Lung (tissue), 12 donors: ENCODE results near the gene NMBR. TPM values are rescaled to one million over a fixed set of nuclear protein-coding genes. Genes with fewer than 3 reads are reported as not detected.
"Not testable (repeated sequence)": the region's sequence is repeated elsewhere in the genome, so short reads cannot be mapped to it uniquely, and the experiment has no call there.

Experiments
- ATAC-seq: fragments of 200-7000 bp; cut with Tn5 transposase; one replicate; pipeline ENCODE4 v1.9.1; 2020; ENCODE audit warnings: moderate number of reproducible peaks; ENCODE audit not compliant: insufficient read depth, low FRiP score
- DNase-seq, 3 donors: peaks; one replicate each; pipeline ENCODE4 v3.0.0-alpha.2; 2013 to 2017
- H3K27ac ChIP-seq, 2 donors: one replicate each; pipeline ENCODE4 v1.5.1; 2013; ENCODE audit warnings: mild to moderate bottlenecking in 2 of 2, moderate library complexity in 2 of 2, control low read depth in 1 of 2, inconsistent platforms in 1 of 2, low read depth in 1 of 2, low read length in 1 of 2
- H3K27me3 ChIP-seq, 3 donors: one replicate each; pipeline ENCODE4 v1.5.1; 2013; ENCODE audit warnings: low read length in 2 of 3; ENCODE audit not compliant: control insufficient read depth in 3 of 3, insufficient read depth in 3 of 3
- H3K36me3 ChIP-seq, 4 donors: one replicate each; pipeline ENCODE4 v1.5.1; 2013; ENCODE audit warnings: low read length in 4 of 4, mild to moderate bottlenecking in 1 of 4, moderate library complexity in 1 of 4; ENCODE audit not compliant: control insufficient read depth in 4 of 4, insufficient read depth in 4 of 4
- H3K4me1 ChIP-seq, 5 donors: one replicate each; pipeline ENCODE4 v1.5.1; 2013; ENCODE audit warnings: low read length in 5 of 5, mild to moderate bottlenecking in 2 of 5, moderate library complexity in 1 of 5; ENCODE audit not compliant: control insufficient read depth in 5 of 5, insufficient read depth in 5 of 5
- H3K4me3 ChIP-seq: one replicate; pipeline ENCODE4 v1.5.1; 2013; ENCODE audit warnings: mild to moderate bottlenecking, control low read depth, moderate library complexity
- H3K9ac ChIP-seq, 2 donors: one replicate each; pipeline ENCODE4 v1.5.1; 2013; ENCODE audit warnings: low read length in 2 of 2, control low read depth in 1 of 2; ENCODE audit not compliant: insufficient read depth in 1 of 2
- H3K9me3 ChIP-seq, 4 donors: one replicate each; pipeline ENCODE4 v1.5.1; 2013; ENCODE audit warnings: low read length in 3 of 4, mild to moderate bottlenecking in 1 of 4, moderate library complexity in 1 of 4; ENCODE audit not compliant: control insufficient read depth in 4 of 4, insufficient read depth in 3 of 4
- WGBS, 2 donors: extraction: QIAGEN DNeasy Blood & Tissue Kit; methylation state at CpG; one replicate each; pipeline ENCODE4 v1.1.7; 2013; 5-methylcytosine and 5-hydroxymethylcytosine counted together
- polyA plus RNA-seq, 2 donors: library from polyadenylated mRNA; stranded (reverse); fragments of 200-250 nt; gene quantifications; one replicate each; pipeline ENCODE4 v1.2.1, GENCODE V29; 2013
- total RNA-seq, 2 donors: library from RNA; depleted of rRNA in 1 of 2; stranded (reverse); fragments of >200 nt in 1 of 2; gene quantifications; one replicate each; pipeline ENCODE4 v1.2.1, GENCODE V29; 2014 to 2021
- TF ChIP-seq, protein P1 (sequence below): IDR thresholded peaks from 2 replicates; pipeline ENCODE4 v1.5.1; 2012; ENCODE audit warnings: mild to moderate bottlenecking; ENCODE audit errors: control extremely low read depth, extremely low read depth
- donor health status: control.
- donor health status: control.
- donor health status: Bipolar disorder and iron deficiency.
- donor health status: healthy.
- donor health status: DM: yes; HTN: yes; CAD: no.

NMBR gene
- total and polyA plus RNA-seq, 4 donors: 0.05 to 0.23 (median 0.18) TPM; not detected in 1

- DNase-seq (no peak), ATAC-seq (no peak)
- TF ChIP-seq, protein P1, sequence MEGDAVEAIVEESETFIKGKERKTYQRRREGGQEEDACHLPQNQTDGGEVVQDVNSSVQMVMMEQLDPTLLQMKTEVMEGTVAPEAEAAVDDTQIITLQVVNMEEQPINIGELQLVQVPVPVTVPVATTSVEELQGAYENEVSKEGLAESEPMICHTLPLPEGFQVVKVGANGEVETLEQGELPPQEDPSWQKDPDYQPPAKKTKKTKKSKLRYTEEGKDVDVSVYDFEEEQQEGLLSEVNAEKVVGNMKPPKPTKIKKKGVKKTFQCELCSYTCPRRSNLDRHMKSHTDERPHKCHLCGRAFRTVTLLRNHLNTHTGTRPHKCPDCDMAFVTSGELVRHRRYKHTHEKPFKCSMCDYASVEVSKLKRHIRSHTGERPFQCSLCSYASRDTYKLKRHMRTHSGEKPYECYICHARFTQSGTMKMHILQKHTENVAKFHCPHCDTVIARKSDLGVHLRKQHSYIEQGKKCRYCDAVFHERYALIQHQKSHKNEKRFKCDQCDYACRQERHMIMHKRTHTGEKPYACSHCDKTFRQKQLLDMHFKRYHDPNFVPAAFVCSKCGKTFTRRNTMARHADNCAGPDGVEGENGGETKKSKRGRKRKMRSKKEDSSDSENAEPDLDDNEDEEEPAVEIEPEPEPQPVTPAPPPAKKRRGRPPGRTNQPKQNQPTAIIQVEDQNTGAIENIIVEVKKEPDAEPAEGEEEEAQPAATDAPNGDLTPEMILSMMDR: no peak
- Histone ChIP-seq H3K9ac (no peak overlapping the region), H3K4me1 (peaks cover 0 to 3% (median 0%) of the 10 kb centered on the region in 5 donors), H3K9me3 (no peaks in the 10 kb centered on the region), H3K4me3 (no peak overlapping the region), H3K27ac (no peak overlapping the region), H3K27me3 (no peaks in the 10 kb centered on the region), H3K36me3 (peaks cover 0 to 7% (median 0%) of the 10 kb centered on the region in 4 donors)
- 78 to 93% methylated on average over 1 of the region's 1 CpG for WGBS, 2 donors
Observed at GRCh38 chr6:142154336-142154735, 7.4 kb upstream of the NMBR start.

DNA sequence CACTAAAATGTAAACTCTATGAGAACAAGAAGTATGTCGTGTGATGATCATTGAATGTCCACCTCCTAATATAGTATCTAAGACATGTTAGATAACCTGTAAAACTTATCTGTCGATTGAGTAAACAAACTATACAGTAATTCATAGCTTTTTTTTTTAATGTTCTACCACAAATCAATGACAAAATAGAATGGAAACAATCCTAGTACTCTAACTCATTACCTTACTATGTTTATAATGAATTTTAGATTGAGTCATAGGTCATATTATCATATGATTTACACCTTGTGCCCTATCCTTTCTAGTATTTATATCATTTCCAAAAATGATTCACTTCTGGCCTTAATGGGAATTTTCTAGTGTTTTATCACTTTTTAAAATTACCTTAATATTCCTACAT, 6.3 kb upstream of the NMBR start:
- H3K4me1 ChIP-seq: peaks cover 0 to 15% (median 3%) of the 10 kb centered on the region in 5 donors
- no peaks in the 10 kb centered on the region for H3K27me3 ChIP-seq
- WGBS, 2 donors: 38 to 62% methylated on average over 2 of the region's 2 CpGs
- no peaks in the 10 kb centered on the region for H3K9me3 ChIP-seq
- no peak overlapping the region for H3K9ac ChIP-seq
- TF ChIP-seq, protein P1: no peak
- no peak for DNase-seq
- no peak overlapping the region for H3K27ac ChIP-seq
- no peak overlapping the region for H3K4me3 ChIP-seq
- peaks cover 0 to 7% (median 0%) of the 10 kb centered on the region in 4 donors for H3K36me3 ChIP-seq
- no peak for ATAC-seq

- ATAC-seq: no peak
- TF ChIP-seq, protein P1: no peak
- H3K4me1 ChIP-seq: peaks cover 0 to 19% (median 6%) of the 10 kb centered on the region in 5 donors
Observed at GRCh38 chr6:142152746-142153145, 5.8 kb upstream of the NMBR start.

DNA sequence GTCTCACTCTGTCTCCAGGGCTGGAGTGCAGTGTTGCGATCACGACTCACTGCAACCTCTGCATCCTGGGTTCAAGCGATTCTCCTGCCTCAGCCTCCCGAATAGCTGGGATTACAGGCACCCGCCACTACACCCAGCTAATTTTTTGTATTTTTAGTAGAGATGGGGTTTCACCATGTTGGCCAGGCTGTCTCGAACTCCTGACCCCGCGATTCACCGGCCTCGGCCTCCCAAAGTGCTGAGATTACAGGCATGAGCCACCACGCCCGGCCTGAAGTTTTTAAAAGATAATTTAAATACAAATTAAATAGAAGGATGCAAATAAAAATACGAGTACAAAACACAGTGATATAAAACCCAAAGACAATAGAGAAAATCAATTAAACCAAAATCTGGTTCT, 5.4 kb downstream of the NMBR start:
- DNase-seq, ATAC-seq, H3K9ac ChIP-seq, H3K36me3 ChIP-seq, H3K4me3 ChIP-seq, H3K4me1 ChIP-seq, H3K27ac ChIP-seq, H3K27me3 ChIP-seq, H3K9me3 ChIP-seq: not testable (repeated sequence)
- WGBS, 2 donors: 93% methylated on average over 13 of the region's 13 CpGs

More at GRCh38 chr6:142152746-142153145, 5.8 kb upstream of the NMBR start:
- no peak overlapping the region for H3K4me3 ChIP-seq
- H3K9ac ChIP-seq: no peak overlapping the region
- no peak for DNase-seq
- H3K27ac ChIP-seq: no peak overlapping the region
- no peaks in the 10 kb centered on the region for H3K9me3 ChIP-seq
- no peaks in the 10 kb centered on the region for H3K27me3 ChIP-seq
- peaks cover 0 to 7% (median 0%) of the 10 kb centered on the region in 4 donors for H3K36me3 ChIP-seq
